Endothelial cell of umbilical vein (primary cell): Measurements from ENCODE around the gene ATP6V1F. TPM values are rescaled to one million over a fixed set of nuclear protein-coding genes. Genes with fewer than 3 reads are reported as not detected.
"Not testable (repeated sequence)": the region's sequence is repeated elsewhere in the genome, so short reads cannot be mapped to it uniquely, and the experiment has no call there.

ENCODE experiments used
- BruUV-seq: library from RNA; stranded (reverse); fragments of 400-500 nt; replicated peaks from 2 replicates; lab custom pipeline; 2021; lab: Mats Ljungman, UMichigan
- CTCF ChIA-PET: fragments of 300-600, 350-600 bp; sonication (Branson Sonifier 250); formaldehyde crosslinking; loops from one replicate; lab custom pipeline; 2021; ENCODE audit warnings: antibody characterized with exemption, inconsistent platforms; lab: Charles Lee
- POLR2A ChIA-PET: fragments of 300-600, 350-600 bp; sonication (Branson Sonifier 250); formaldehyde crosslinking; loops from one replicate; lab custom pipeline; 2021; ENCODE audit warnings: antibody characterized with exemption, inconsistent platforms; lab: Charles Lee
- DNase-seq: peaks from one replicate; pipeline ENCODE4 v3.0.0-alpha.2; 2011; ENCODE audit warnings: low read depth, low spot score
- FAIRE-seq: peaks from 2 replicates; lab custom pipeline; 2011; peaks lifted over from hg19 to GRCh38; lab: Jason Lieb, UNC
- H2AFZ ChIP-seq: 2 replicates; pipeline ENCODE4 v1.6.0; 2012; ENCODE audit warnings: low read depth, low read length, control low read depth, inconsistent platforms
- H3K27ac ChIP-seq: 2 replicates; pipeline ENCODE4 v1.5.1; 2011; ENCODE audit warnings: low read depth, mild to moderate bottlenecking, control low read depth, low read length, moderate library complexity; ENCODE audit not compliant: insufficient read depth
- H3K27me3 ChIP-seq, 2 experiments: 2 replicates each; pipeline versions ENCODE4 v1.6.0 to v1.6.1; 2011; ENCODE audit warnings: low read length in 2 of 2, mixed read lengths in 1 of 2; ENCODE audit not compliant: control insufficient read depth in 2 of 2, insufficient read depth in 2 of 2
- H3K36me3 ChIP-seq, 2 experiments: 2 replicates in 1 of 2; 3 replicates in 1 of 2; pipeline ENCODE4 v1.5.1; 2011; ENCODE audit warnings: low read length in 2 of 2, mild to moderate bottlenecking in 1 of 2, moderate library complexity in 1 of 2; ENCODE audit not compliant: control insufficient read depth in 2 of 2, insufficient read depth in 2 of 2; ENCODE audit errors: extremely low read depth in 1 of 2
- H3K4me1 ChIP-seq: 3 replicates; pipeline ENCODE4 v1.5.1; 2011; ENCODE audit warnings: mild to moderate bottlenecking, low read length; ENCODE audit not compliant: control insufficient read depth, insufficient read depth; ENCODE audit errors: extremely low read depth
- H3K4me2 ChIP-seq: 2 replicates; pipeline ENCODE4 v1.6.1; 2011; ENCODE audit warnings: low read length, control low read depth, mixed read lengths; ENCODE audit not compliant: insufficient read depth
- H3K4me3 ChIP-seq, 3 experiments: fragments of 200-600 bp in 1 of 3; sonication (generic), shearing (Covaris generic) in 1 of 3; replicated peaks in 1 of 3; 2 replicates each; pipeline ENCODE4 v1.5.1; 2011 to 2016; ENCODE audit warnings: control low read depth in 3 of 3, low read length in 3 of 3, mild to moderate bottlenecking in 2 of 3, inconsistent platforms in 1 of 3, low read depth in 1 of 3, moderate library complexity in 1 of 3; ENCODE audit not compliant: insufficient read depth in 1 of 3
- H3K79me2 ChIP-seq: 2 replicates; pipeline ENCODE4 v1.6.0; 2012; ENCODE audit warnings: low read length, inconsistent platforms; ENCODE audit not compliant: control insufficient read depth, insufficient read depth
- H3K9ac ChIP-seq: replicated peaks from 2 replicates; pipeline ENCODE3; 2011; ENCODE audit warnings: low read length, control low read depth; ENCODE audit not compliant: insufficient read depth; ENCODE audit errors: extremely low read depth
- H3K9me1 ChIP-seq: replicated peaks from 3 replicates; pipeline ENCODE4 v1.6.0; 2011; ENCODE audit warnings: mild to moderate bottlenecking, low read length; ENCODE audit not compliant: control insufficient read depth, insufficient read depth; ENCODE audit errors: extremely low read depth
- H3K9me3 ChIP-seq: replicated peaks from 2 replicates; pipeline ENCODE4 v1.5.1; 2012; ENCODE audit warnings: low read length, inconsistent platforms; ENCODE audit not compliant: control insufficient read depth, insufficient read depth
- H4K20me1 ChIP-seq: replicated peaks from 2 replicates; pipeline ENCODE3; 2011; ENCODE audit warnings: mild to moderate bottlenecking, low read length; ENCODE audit not compliant: control insufficient read depth, insufficient read depth; ENCODE audit errors: extremely low read depth
- EZH2 ChIP-seq: IDR thresholded peaks from 2 replicates; pipeline ENCODE4 v1.6.1; 2012; ENCODE audit warnings: borderline replicate concordance, low read depth, mild to moderate bottlenecking, moderate library complexity, low read length, inconsistent platforms; ENCODE audit not compliant: severe bottlenecking
- FOS ChIP-seq: IDR thresholded peaks from 2 replicates; pipeline ENCODE4 v1.6.1; 2011; ENCODE audit warnings: mild to moderate bottlenecking, low read length, moderate library complexity, borderline replicate concordance; ENCODE audit not compliant: insufficient read depth
- GATA2 ChIP-seq: IDR thresholded peaks from 2 replicates; pipeline ENCODE4 v1.7.0; 2011; ENCODE audit warnings: low read depth, mild to moderate bottlenecking, moderate library complexity, mixed read lengths, low read length; ENCODE audit not compliant: insufficient read length, insufficient read depth
- JUN ChIP-seq: IDR thresholded peaks from 2 replicates; pipeline ENCODE4 v1.6.1; 2011; ENCODE audit warnings: borderline replicate concordance, low read depth; ENCODE audit not compliant: insufficient read length, insufficient read depth
- MYC ChIP-seq: IDR thresholded peaks from one replicate; pipeline ENCODE4 v1.6.1; 2011; ENCODE audit warnings: mild to moderate bottlenecking, low read depth, low read length
- POLR2A ChIP-seq: IDR thresholded peaks from 2 replicates; pipeline ENCODE4 v1.6.1; 2012; ENCODE audit warnings: low read depth, mild to moderate bottlenecking, control low read depth, low read length
- POLR2AphosphoS5 ChIP-seq: IDR thresholded peaks from 2 replicates; pipeline ENCODE4 v1.6.1; 2012; ENCODE audit warnings: low read depth, mild to moderate bottlenecking, control low read depth, low read length, moderate library complexity; ENCODE audit not compliant: insufficient read depth
- dilution Hi-C: fragments of 300-500 bp; cut with MboI; formaldehyde crosslinking; loops from one replicate; pipeline ENCODE4 v1.15.0; 2019; ENCODE audit warnings: low sequenced_read_pairs; ENCODE audit not compliant: extremely low pct_ligation_motif_present
- intact Hi-C: fragments of 100-400 bp; cut with micrococcal nuclease; formaldehyde crosslinking; loops from one replicate; pipeline ENCODE4 v1.10.0; 2022
- polyA plus RNA-seq, 4 experiments: library from polyadenylated mRNA; depleted of rRNA in 3 of 4; stranded (reverse) in 3 of 4; unstranded in 1 of 4; fragments of >200 nt; gene quantifications; 2 replicates each; pipeline versions ENCODE4 v1.2.1 to v1.2.3, GENCODE V29; 2011 to 2012; ENCODE audit warnings: missing spikeins in 1 of 4
- total RNA-seq: library from RNA; stranded (reverse); gene quantifications from 2 replicates; pipeline ENCODE4 v1.2.3, GENCODE V29; 2021
- TF ChIP-seq, protein P1 (sequence below): IDR thresholded peaks from 2 replicates; pipeline ENCODE4 v1.6.1; 2011; ENCODE audit not compliant: insufficient read depth, insufficient read length
- TF ChIP-seq, protein P2 (sequence below), 2 donors: IDR thresholded peaks; 1 replicate in 1 of 2; 2 replicates in 1 of 2; pipeline ENCODE4 v1.5.1; 2011; ENCODE audit warnings: low read length in 2 of 2, mild to moderate bottlenecking in 2 of 2, moderate library complexity in 2 of 2, control low read depth in 1 of 2, inconsistent platforms in 1 of 2, low read depth in 1 of 2; ENCODE audit not compliant: insufficient read depth in 1 of 2; ENCODE audit errors: extremely low read depth in 1 of 2

Gene ATP6V1F
- total and polyA plus RNA-seq, 2 donors (not counting 3 experiments of a cell fraction or from before 2014, with no cell fraction given) = 156 to 360 TPM

DNA sequence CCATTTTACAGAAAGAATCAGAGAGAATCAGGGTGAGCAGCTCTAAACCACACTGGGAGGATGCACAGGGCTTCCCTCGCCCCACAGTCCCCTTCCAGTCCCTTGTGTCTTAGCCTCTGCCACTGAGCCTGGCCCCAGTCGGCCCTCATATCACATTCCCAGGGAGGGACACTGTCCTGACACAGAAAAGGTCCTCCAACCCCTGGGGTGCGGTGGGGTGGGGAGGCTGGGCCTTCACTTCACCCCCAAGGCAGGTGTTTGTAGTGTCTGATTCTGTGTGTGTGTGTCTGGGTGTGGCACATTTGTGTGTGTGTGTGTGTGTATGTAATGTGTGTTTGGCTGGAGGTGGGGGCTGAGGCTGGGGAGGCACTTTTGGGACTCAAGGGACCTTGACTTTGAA is 49.6 kb downstream of the ATP6V1F start:
- Histone ChIP-seq H3K27ac (no peak overlapping the region), H3K4me1 (peaks cover 5% of the 10 kb centered on the region), H4K20me1 (no peaks in the 10 kb centered on the region), H3K9me3 (no peaks in the 10 kb centered on the region), H3K9ac (no peak overlapping the region), H3K9me1 (no peaks in the 10 kb centered on the region), H3K27me3 (peaks cover 51 to 59% of the 10 kb centered on the region in 2 experiments), H3K79me2 (no peaks in the 10 kb centered on the region), H3K4me3 (no peak overlapping the region), H3K36me3 (no peaks in the 10 kb centered on the region), H2AFZ (no peak overlapping the region), H3K4me2 (no peak overlapping the region)
- POLR2A ChIA-PET = no interaction called here
- TF ChIP-seq MYC (no peak), GATA2 (no peak), POLR2AphosphoS5 (no peak), POLR2A (no peak), FOS (no peak), EZH2 (no peak), JUN (no peak)
- TF ChIP-seq, protein P1, sequence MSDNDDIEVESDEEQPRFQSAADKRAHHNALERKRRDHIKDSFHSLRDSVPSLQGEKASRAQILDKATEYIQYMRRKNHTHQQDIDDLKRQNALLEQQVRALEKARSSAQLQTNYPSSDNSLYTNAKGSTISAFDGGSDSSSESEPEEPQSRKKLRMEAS = no peak
- TF ChIP-seq, protein P2, sequence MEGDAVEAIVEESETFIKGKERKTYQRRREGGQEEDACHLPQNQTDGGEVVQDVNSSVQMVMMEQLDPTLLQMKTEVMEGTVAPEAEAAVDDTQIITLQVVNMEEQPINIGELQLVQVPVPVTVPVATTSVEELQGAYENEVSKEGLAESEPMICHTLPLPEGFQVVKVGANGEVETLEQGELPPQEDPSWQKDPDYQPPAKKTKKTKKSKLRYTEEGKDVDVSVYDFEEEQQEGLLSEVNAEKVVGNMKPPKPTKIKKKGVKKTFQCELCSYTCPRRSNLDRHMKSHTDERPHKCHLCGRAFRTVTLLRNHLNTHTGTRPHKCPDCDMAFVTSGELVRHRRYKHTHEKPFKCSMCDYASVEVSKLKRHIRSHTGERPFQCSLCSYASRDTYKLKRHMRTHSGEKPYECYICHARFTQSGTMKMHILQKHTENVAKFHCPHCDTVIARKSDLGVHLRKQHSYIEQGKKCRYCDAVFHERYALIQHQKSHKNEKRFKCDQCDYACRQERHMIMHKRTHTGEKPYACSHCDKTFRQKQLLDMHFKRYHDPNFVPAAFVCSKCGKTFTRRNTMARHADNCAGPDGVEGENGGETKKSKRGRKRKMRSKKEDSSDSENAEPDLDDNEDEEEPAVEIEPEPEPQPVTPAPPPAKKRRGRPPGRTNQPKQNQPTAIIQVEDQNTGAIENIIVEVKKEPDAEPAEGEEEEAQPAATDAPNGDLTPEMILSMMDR (IDR thresholded peaks at IDR 0.05; ENCODE audit: extremely low read depth in 1 of 2, insufficient read depth in 1 of 2, low read depth in 1 of 2, low read length in 2 of 2) = no peak
- dilution Hi-C loops = no loop called here
- FAIRE-seq (no peak), DNase-seq (no peak)
- intact Hi-C loops = no loop called here
- CTCF ChIA-PET = interaction anchor here (0.8 to 4.7 kb wide), 3 partner anchors 176 to 251 kb away, joined by 3 to 25 read pairs (median 4); no protein-coding TSS in a partner anchor
- no TSS peak for BruUV-seq

DNA sequence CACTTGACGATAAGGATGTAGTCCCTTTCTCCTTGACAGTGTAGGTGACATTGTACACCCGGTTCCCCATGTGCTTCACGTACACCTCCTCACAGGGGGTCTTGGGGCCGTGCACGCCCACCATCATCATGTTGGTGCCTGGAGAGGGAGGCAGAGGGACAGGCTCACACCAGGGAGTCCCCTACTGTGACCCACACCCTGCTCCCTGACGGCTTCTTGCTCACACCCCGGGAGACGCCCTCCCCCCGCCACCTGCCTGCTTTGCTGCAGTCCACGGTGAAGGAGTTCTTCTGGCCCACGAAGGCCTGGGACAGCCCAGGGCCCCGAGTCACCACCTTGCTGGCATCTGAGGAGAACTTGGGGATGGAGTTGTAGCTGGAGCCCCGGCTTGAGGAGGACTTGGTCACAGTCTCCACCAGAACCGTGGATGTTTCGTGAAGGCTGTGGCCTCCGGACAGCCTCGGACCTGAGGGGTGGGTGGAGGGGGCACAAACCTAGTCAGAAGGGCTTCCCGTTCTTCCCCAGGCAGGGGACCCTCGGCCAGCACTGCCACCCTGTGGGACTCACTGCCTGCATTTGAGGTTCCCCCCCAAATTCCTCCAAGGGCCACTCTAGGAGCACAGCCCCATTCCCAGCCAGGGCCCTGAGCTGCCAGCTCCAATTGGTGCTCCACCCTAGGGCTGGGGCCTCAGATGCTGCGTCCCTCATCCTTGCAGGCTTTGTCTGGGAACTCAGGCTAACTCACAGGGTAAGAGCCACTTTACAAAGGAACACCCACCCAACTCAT is 50.2 kb downstream of the ATP6V1F start:
- intact Hi-C loops = not testable (repeated sequence)
- peak; percentile 26 for FAIRE-seq

More for the DNA sequence above, 50.2 kb downstream of the ATP6V1F start:
- H3K79me2 ChIP-seq, H3K9me1 ChIP-seq, H3K27ac ChIP-seq, H3K4me3 ChIP-seq, H3K9ac ChIP-seq, H4K20me1 ChIP-seq, H3K4me1 ChIP-seq, dilution Hi-C loops, H3K36me3 ChIP-seq, H2AFZ ChIP-seq, DNase-seq, POLR2A ChIA-PET, H3K4me2 ChIP-seq, H3K9me3 ChIP-seq, BruUV-seq: not testable (repeated sequence)
- H3K27me3 ChIP-seq = peaks cover 50 to 59% of the 10 kb centered on the region in 2 experiments
- CTCF ChIA-PET = interaction anchor here (0.8 kb wide), 1 partner anchor 251 kb away, joined by 3 read pairs; no protein-coding TSS in a partner anchor
